Measurements from ENCODE around the gene NTNG1.
"Not testable (repeated sequence)": the region's sequence is repeated elsewhere in the genome, so short reads cannot be mapped to it uniquely, and the experiment has no call there.

The NTNG1 gene

GRCh38 chr1:107202007-107202406 is 61.2 kb downstream of the NTNG1 start:
- no peak for FAIRE-seq

- no peak for FAIRE-seq
Observed at GRCh38 chr1:107213225-107213624, 72.4 kb downstream of the NTNG1 start.

GRCh38 chr1:107220036-107220435 is 79.2 kb downstream of the NTNG1 start:
- no peak for FAIRE-seq

- no peak for FAIRE-seq
Observed at GRCh38 chr1:107225706-107226105, 84.9 kb downstream of the NTNG1 start.

- no peak for FAIRE-seq
Observed at GRCh38 chr1:107228704-107229371, 88.0 kb downstream of the NTNG1 start.

GRCh38 chr1:107229711-107230110 is 88.9 kb downstream of the NTNG1 start:
- FAIRE-seq: no peak

- no peak for FAIRE-seq
Observed at GRCh38 chr1:107230121-107230520, 89.3 kb downstream of the NTNG1 start.

GRCh38 chr1:107231291-107231690 is 90.5 kb downstream of the NTNG1 start:
- FAIRE-seq: no peak

- no peak for FAIRE-seq
Observed at GRCh38 chr1:107232426-107232825, 91.6 kb downstream of the NTNG1 start.

- FAIRE-seq: not testable (repeated sequence)
Observed at GRCh38 chr1:107236760-107237159, 95.9 kb downstream of the NTNG1 start.

- FAIRE-seq: no peak
Observed at GRCh38 chr1:107243461-107243860, 102.6 kb downstream of the NTNG1 start.

GRCh38 chr1:107244709-107245500 is 104.1 kb downstream of the NTNG1 start:
- FAIRE-seq: no peak

GRCh38 chr1:107246775-107247345 is 106.0 kb downstream of the NTNG1 start:
- FAIRE-seq: no peak

GRCh38 chr1:107247679-107248078 is 106.8 kb downstream of the NTNG1 start:
- no peak for FAIRE-seq

- FAIRE-seq: no peak
Observed at GRCh38 chr1:107250169-107250568, 109.3 kb downstream of the NTNG1 start.

GRCh38 chr1:107251083-107251482 is 110.2 kb downstream of the NTNG1 start:
- FAIRE-seq: no peak

- no peak for FAIRE-seq
Observed at GRCh38 chr1:107251839-107252238, 111.0 kb downstream of the NTNG1 start.

- FAIRE-seq: no peak
Observed at GRCh38 chr1:107252271-107252670, 111.4 kb downstream of the NTNG1 start.

GRCh38 chr1:107254306-107254705 is 113.5 kb downstream of the NTNG1 start:
- no peak for FAIRE-seq

- no peak for FAIRE-seq
Observed at GRCh38 chr1:107255469-107255868, 114.6 kb downstream of the NTNG1 start.

- FAIRE-seq: no peak
Observed at GRCh38 chr1:107262467-107263286, 121.8 kb downstream of the NTNG1 start.

- no peak for FAIRE-seq
Observed at GRCh38 chr1:107263291-107263915, 122.6 kb downstream of the NTNG1 start.

GRCh38 chr1:107264007-107264406 is 123.2 kb downstream of the NTNG1 start:
- FAIRE-seq: no peak
